HG02759 (cell line): ENCODE data around the gene CDH13.

ENCODE experiments used
- ATAC-seq: cut with Tn5 transposase; IDR thresholded peaks from one replicate; pipeline ENCODE4 v1.9.1; 2021; ENCODE audit warnings: mild to moderate bottlenecking, moderate library complexity; ENCODE audit not compliant: unreplicated experiment

Gene CDH13

GRCh38 chr16:82625066-82625968 is 1.5 kb upstream of the CDH13 start:
- ATAC-seq: no peak

GRCh38 chr16:82628088-82628423 is 1.3 kb downstream of the CDH13 start:
- ATAC-seq: no peak

GRCh38 chr16:82628711-82629110 is 1.9 kb downstream of the CDH13 start:
- no peak for ATAC-seq

- no peak for ATAC-seq
These were observed 2.8 kb downstream of the CDH13 start for GRCh38 chr16:82629441-82630027.

- no peak for ATAC-seq
These were observed 3.5 kb downstream of the CDH13 start for GRCh38 chr16:82630219-82630618.

- ATAC-seq: no peak
These were observed 3.9 kb downstream of the CDH13 start for GRCh38 chr16:82630688-82631087.

- ATAC-seq: no peak
These were observed 5.2 kb downstream of the CDH13 start for GRCh38 chr16:82631701-82632685.

GRCh38 chr16:82633964-82634600 is 7.3 kb downstream of the CDH13 start:
- no peak for ATAC-seq

- no peak for ATAC-seq
These were observed 8.3 kb downstream of the CDH13 start for GRCh38 chr16:82634955-82635610.

GRCh38 chr16:82636485-82636884 is 9.7 kb downstream of the CDH13 start:
- ATAC-seq: no peak

- ATAC-seq: no peak
These were observed 10.2 kb downstream of the CDH13 start for GRCh38 chr16:82636958-82637357.

GRCh38 chr16:82638095-82638798 is 11.5 kb downstream of the CDH13 start:
- ATAC-seq: no peak

GRCh38 chr16:82639263-82639662 is 12.5 kb downstream of the CDH13 start:
- ATAC-seq: no peak

GRCh38 chr16:82639666-82640336 is 13.0 kb downstream of the CDH13 start:
- ATAC-seq: peak; percentile 76

- no peak for ATAC-seq
These were observed 14.7 kb downstream of the CDH13 start for GRCh38 chr16:82641336-82641984.

- ATAC-seq: no peak
These were observed 16.4 kb downstream of the CDH13 start for GRCh38 chr16:82643136-82643535.

GRCh38 chr16:82643936-82644630 is 17.3 kb downstream of the CDH13 start:
- no peak for ATAC-seq

GRCh38 chr16:82646504-82646903 is 19.7 kb downstream of the CDH13 start:
- no peak for ATAC-seq
